ENCODE data around the gene NPVF. TPM values are rescaled to one million over a fixed set of nuclear protein-coding genes. Genes with fewer than 3 reads are reported as not detected.

NPVF gene
- total RNA-seq, 1 experiment from 2014 or later, result not detected

DNA sequence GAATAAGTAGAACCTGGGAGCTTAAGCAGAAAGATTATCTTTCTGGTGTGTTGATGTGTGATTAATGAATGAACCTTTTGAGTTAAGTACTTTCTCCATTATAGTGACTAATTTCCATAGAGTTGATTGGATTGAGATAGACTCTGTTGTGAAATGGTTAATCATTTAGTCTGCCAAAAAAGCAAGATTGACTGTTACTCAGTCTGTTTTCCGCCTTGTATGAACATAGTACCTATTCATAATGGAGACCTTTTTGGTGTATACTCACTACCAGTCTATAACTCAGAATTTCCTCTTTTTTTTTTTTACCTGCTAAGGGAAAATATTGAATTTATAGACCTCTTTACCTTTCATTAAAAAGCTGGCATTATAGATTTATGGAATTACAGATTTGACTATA lies 14.4 kb upstream of the NPVF start:
- H4K5ac ChIP-seq (ENCODE audit: insufficient read length, low read depth, low read length), result no peak overlapping the region
- no peaks in the 10 kb centered on the region for H3K36me3 Mint-ChIP-seq (ENCODE audit: insufficient read depth in 1 of 3, low read depth in 3 of 3)
- no peak overlapping the region for H2BK5ac ChIP-seq (ENCODE audit: insufficient read length, low read length)
- no peaks in the 10 kb centered on the region for H3K79me1 ChIP-seq (ENCODE audit: insufficient read depth, low read depth, low read length, poor library complexity, severe bottlenecking)
- no peaks in the 10 kb centered on the region for H3K4me1 ChIP-seq (ENCODE audit: insufficient read depth, low read length)
- H2BK120ac ChIP-seq (ENCODE audit: low read depth, low read length, poor library complexity, severe bottlenecking), result no peak overlapping the region
- H3K27me3 ChIP-seq (ENCODE audit: insufficient read depth, low read length), result peaks cover 2% of the 10 kb centered on the region; the same call in 1 of the 2 replicates
- no peak overlapping the region for H3K4me2 ChIP-seq (ENCODE audit: insufficient read depth, insufficient read length, low read length)
- H3K9me3 ChIP-seq (ENCODE audit: control insufficient read depth, low read depth, low read length), result no peaks in the 10 kb centered on the region
- H2BK12ac ChIP-seq (ENCODE audit: insufficient read length, low read depth, low read length), result no peak overlapping the region
- no peak overlapping the region for H2BK20ac ChIP-seq (ENCODE audit: low read depth, low read length, poor library complexity, severe bottlenecking)
- H2BK15ac ChIP-seq (ENCODE audit: low read depth, low read length), result no peak overlapping the region
- H3K18ac ChIP-seq (ENCODE audit: insufficient read length, low read depth, low read length), result no peak overlapping the region
- no peak overlapping the region for H4K8ac ChIP-seq (replicated peaks; ENCODE audit: insufficient read length, low read depth, low read length)
- H3K4ac ChIP-seq (ENCODE audit: low read depth, low read length), result no peak overlapping the region
- no peak overlapping the region for H3K14ac ChIP-seq (ENCODE audit: insufficient read depth, low read length)
- TF ChIP-seq, protein P1, sequence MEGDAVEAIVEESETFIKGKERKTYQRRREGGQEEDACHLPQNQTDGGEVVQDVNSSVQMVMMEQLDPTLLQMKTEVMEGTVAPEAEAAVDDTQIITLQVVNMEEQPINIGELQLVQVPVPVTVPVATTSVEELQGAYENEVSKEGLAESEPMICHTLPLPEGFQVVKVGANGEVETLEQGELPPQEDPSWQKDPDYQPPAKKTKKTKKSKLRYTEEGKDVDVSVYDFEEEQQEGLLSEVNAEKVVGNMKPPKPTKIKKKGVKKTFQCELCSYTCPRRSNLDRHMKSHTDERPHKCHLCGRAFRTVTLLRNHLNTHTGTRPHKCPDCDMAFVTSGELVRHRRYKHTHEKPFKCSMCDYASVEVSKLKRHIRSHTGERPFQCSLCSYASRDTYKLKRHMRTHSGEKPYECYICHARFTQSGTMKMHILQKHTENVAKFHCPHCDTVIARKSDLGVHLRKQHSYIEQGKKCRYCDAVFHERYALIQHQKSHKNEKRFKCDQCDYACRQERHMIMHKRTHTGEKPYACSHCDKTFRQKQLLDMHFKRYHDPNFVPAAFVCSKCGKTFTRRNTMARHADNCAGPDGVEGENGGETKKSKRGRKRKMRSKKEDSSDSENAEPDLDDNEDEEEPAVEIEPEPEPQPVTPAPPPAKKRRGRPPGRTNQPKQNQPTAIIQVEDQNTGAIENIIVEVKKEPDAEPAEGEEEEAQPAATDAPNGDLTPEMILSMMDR (conservative IDR thresholded peaks at IDR 0.05), result no peak
- DNase-seq, result no peak
- WGBS (ENCODE audit: extremely low coverage, insufficient read length, low lambda C conversion rate), result no CpG with 5 or more reads among the region's 1 CpG
- no peak overlapping the region for H4K91ac ChIP-seq (ENCODE audit: insufficient read length, low read depth, low read length)
- H4K20me1 ChIP-seq (ENCODE audit: control insufficient read depth, insufficient read depth, insufficient read length), result no peaks in the 10 kb centered on the region
- no peak overlapping the region for H3K27ac ChIP-seq (ENCODE audit: insufficient read length, low read depth, low read length)
- no peak overlapping the region for H3K9ac ChIP-seq (ENCODE audit: extremely low read depth, insufficient read length, low read length)
- no peak overlapping the region for H3K23ac ChIP-seq (ENCODE audit: insufficient read length, low read depth, low read length)
- no peak overlapping the region for H3K56ac ChIP-seq (ENCODE audit: insufficient read length, low read depth, low read length)
- H3K23me2 ChIP-seq (ENCODE audit: insufficient read length, low read depth, low read length, poor library complexity, severe bottlenecking), result no peaks in the 10 kb centered on the region
- H3K4me3 Mint-ChIP-seq, result no peak overlapping the region
- H3T11ph ChIP-seq (ENCODE audit: low read length), result no peak overlapping the region
- H3K79me2 ChIP-seq (ENCODE audit: insufficient read depth, low read length), result no peaks in the 10 kb centered on the region
- H3K9me3 Mint-ChIP-seq, result no peaks in the 10 kb centered on the region; a peak in 1 of 5 replicates
- peaks cover 12 to 13% of the 10 kb centered on the region in 2 experiments for H3K4me1 Mint-ChIP-seq
- peaks cover 90% of the 10 kb centered on the region for H3K27me3 Mint-ChIP-seq (ENCODE audit: low read depth)
- no peak overlapping the region for H3K27ac Mint-ChIP-seq
- no peak overlapping the region for H2AK5ac ChIP-seq (ENCODE audit: insufficient read length, low read length)
- no peak overlapping the region for H2AFZ ChIP-seq (ENCODE audit: low read length)
